ENCODE measurements around the gene GNAO1.

GNAO1 gene

DNA sequence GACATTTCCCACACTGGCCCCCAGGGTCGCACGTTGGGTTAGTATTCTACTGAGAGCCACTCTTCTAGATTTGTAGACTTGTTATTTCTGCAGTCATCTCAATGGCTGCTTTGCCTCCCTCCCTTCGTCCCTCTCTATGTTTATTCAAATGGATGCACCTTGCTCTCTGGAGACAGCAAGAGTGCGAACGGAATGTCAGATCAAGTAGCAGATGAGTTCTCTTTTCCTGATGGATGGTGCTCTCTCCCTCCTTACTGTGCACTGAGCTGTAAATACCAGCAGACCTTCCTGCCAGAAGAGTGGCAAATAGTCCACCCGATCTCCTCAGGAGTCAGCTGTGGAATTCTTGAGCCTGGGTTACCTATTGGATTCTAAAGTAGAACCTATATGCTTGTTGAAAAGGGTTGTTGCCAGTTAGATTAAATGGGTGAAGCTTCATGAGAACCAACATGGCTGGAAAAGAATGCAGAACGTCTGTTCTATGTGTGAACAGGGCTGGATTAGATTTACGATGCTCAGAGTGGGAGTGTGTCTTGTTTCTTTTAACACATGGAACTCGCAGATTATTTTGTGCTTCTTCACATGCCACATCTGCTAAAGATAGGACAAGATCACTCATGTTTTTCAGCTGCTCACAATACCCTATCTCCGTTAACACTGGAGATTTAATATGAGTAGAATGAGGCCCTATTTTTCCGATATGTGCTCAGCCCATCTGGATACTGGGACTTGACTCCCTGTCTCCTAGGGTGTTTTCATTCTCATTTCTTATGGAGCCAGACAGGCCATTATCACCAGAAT, 6.1 kb downstream of the GNAO1 start:
- no peak for DNase-seq
- intact Hi-C loops (cut with DNase I): loop anchor here (5.0 kb wide), 1 partner anchor 40 kb away; no protein-coding TSS in a partner anchor

- intact Hi-C loops (cut with DNase I): loop anchor here (5.0 kb wide), 1 partner anchor 39 kb away; no protein-coding TSS in a partner anchor
- DNase-seq: no peak
These were observed 6.9 kb downstream of the GNAO1 start for GRCh38 chr16:56198006-56198754.

DNA sequence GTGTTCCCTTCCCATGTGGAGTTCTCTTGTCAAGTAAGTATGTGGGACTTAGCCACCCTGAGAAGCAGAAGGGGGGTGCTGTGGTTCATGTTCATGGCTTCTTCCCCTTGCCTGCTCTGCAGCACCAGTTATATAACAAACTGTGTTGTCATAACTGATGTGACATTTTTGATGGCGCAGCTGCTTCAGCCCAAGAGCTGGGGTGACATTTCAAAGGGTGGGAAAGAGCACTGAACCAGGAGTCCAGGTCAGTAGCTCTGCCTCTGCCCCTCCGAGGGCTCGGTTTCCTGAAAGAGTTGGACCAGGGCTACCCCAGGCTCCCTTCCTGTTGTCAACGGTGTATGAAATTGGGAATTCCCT, 7.4 kb downstream of the GNAO1 start:
- intact Hi-C loops (cut with DNase I): loop anchor here (5.0 kb wide), 1 partner anchor 39 kb away; no protein-coding TSS in a partner anchor

GRCh38 chr16:56199164-56199563, 7.9 kb downstream of the GNAO1 start:
- no peak for DNase-seq
- intact Hi-C loops (cut with DNase I): loop anchor here (5.0 kb wide), 1 partner anchor 38 kb away; no protein-coding TSS in a partner anchor

More for the DNA sequence above, 7.4 kb downstream of the GNAO1 start:
- DNase-seq: peak in 1 of 10 donors; percentile 44

DNA sequence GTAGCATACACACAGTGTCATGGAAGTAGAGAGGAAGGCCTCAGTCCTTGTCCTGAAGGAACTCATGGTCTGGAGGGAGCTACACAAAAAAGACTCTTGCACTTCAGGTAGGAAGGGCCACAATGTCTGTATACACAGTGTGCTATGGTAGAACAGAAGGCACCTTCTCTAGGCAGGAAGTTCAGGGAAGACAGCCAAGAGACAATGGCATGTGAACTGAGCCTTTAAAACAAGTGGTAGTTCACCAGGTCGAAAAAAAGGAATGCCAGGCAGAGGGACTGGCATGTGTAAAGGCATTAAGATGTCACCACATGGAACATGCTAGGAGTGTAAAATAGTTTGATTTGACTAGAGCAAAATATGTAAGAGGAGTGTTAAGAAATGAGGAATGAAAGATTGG, 9.7 kb downstream of the GNAO1 start:
- DNase-seq: no peak
- intact Hi-C loops (cut with DNase I): no loop called here

DNA sequence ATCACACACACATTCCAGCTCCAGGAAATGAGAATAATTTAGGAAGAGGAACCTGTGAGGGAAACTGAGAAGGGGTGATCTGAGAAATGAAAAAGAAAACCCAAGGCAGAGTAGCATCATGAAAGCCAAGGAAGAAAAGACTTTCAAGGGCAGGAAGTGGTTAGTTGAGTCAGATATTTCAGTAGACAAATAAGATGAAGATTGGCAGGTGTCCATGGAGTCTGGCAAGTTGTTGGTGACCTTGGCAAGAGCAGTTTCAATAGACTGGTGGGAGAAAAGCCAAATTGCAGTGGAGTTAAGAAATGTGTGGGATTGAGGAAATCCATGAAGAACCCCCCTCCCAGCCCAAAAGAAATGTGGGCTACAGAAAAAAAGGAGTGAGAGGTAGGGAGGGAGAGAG, 10.7 kb downstream of the GNAO1 start:
- DNase-seq: no peak
- intact Hi-C loops (cut with DNase I): no loop called here

- DNase-seq: peak in 2 of 10 donors; percentile 35 to 87
- intact Hi-C loops (cut with DNase I): no loop called here
These were observed 11.8 kb downstream of the GNAO1 start for GRCh38 chr16:56203052-56203451.

DNA sequence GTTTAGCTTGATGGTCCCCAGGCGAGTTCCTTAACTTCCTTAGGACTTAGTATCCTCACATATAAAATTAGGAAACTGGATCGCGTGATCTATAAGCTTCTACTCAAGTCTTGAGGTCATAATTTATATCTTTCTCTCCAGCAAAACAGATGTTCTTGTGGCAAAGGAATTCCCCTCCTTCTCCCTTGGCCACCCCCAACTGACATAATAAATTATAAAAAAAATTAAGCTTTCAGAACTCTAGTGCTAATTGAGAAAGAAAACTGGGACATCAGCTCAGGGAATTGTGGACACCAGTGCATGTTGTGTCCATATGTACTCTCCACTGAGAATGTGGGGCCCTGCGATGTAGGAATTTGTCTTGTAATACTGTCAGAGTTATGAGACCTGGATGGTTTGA, 13.5 kb downstream of the GNAO1 start:
- DNase-seq: no peak
- intact Hi-C loops (cut with DNase I): no loop called here

DNA sequence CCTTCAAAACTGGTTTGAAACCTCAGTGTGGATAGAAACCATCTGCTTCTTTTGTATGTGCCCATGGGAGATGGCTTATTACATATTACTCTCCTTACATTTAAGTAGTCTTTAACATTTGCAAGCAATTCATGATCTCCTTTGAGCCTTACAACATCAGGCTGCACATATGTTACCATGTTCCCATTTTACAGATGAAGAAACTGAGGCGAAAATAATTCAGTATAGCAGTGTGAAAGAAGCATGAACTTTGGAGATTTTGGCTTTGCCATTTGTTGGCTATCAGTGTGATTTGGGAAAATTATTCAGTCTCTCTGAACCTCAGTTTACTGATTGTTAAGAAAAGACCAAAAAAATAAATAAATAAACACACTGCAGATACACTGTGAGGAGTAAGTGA, 15.7 kb downstream of the GNAO1 start:
- intact Hi-C loops (cut with DNase I): no loop called here
- DNase-seq: no peak

GRCh38 chr16:56207421-56207820, 16.1 kb downstream of the GNAO1 start:
- intact Hi-C loops (cut with DNase I): no loop called here

GRCh38 chr16:56211435-56211981, 20.2 kb downstream of the GNAO1 start:
- intact Hi-C loops (cut with DNase I): no loop called here
- no peak for DNase-seq

More at GRCh38 chr16:56207421-56207820, 16.1 kb downstream of the GNAO1 start:
- DNase-seq: no peak

DNA sequence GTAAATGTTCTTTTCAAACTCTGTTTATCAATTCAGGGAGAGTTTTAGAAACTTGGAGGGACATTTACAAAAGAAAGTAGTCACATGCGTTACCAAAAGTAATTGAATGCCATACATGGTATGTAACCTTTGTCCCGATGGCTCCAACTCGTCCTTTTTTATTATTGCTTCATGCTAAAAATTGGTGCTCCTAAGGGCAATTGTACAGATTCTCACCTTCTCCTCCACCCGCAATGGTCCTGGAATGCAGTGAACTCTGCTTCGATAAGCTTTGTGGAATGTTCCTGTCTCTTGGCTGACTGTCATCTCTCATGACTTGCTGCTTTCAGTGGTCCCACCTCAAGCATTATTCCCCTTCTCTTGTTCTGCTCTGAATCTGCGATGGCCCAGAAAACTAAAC, 20.9 kb downstream of the GNAO1 start:
- intact Hi-C loops (cut with DNase I): no loop called here
- DNase-seq: no peak

GRCh38 chr16:56221995-56222394, 30.7 kb downstream of the GNAO1 start:
- no peak for DNase-seq
- intact Hi-C loops (cut with DNase I): no loop called here

GRCh38 chr16:56222474-56222997, 31.2 kb downstream of the GNAO1 start:
- intact Hi-C loops (cut with DNase I): no loop called here
- no peak for DNase-seq

DNA sequence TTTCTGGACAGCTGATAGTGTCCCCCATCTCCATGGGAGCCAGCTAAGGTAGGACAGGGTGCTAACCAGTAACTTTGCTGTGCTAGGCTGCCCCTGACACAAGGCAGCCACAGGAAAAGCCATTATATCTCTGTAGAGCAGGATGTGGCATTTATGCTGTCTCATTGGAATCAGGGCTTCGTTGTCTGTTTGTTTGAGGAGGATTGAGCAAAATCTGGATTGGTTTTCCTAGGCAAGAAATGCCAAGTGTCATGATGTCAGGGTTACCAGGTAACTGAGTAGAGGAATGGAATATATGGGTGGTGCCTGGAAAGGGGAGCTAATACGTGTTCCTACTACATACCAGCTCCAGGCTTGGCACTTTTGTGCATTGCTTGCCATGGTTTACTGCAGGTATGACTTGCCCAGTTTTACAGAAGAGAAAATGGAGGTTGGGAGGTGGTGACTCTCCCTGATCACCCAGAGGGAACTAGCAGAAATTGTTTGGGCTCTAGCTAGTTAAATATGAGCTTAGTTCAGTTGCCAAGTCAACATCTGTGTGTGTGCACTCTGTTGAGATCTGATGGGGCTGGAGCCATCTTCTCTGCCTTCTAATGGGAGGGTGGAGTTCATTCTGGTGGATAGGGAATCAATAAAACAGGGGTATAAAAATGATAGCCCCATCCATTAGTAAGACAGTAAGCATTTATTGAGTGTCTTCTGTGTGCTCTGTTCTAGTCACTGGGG, 33.9 kb downstream of the GNAO1 start:
- DNase-seq: no peak

GRCh38 chr16:56226187-56226586, 34.9 kb downstream of the GNAO1 start:
- intact Hi-C loops (cut with DNase I): no loop called here
- DNase-seq: no peak

More for the DNA sequence above, 33.9 kb downstream of the GNAO1 start:
- intact Hi-C loops (cut with DNase I): no loop called here

DNA sequence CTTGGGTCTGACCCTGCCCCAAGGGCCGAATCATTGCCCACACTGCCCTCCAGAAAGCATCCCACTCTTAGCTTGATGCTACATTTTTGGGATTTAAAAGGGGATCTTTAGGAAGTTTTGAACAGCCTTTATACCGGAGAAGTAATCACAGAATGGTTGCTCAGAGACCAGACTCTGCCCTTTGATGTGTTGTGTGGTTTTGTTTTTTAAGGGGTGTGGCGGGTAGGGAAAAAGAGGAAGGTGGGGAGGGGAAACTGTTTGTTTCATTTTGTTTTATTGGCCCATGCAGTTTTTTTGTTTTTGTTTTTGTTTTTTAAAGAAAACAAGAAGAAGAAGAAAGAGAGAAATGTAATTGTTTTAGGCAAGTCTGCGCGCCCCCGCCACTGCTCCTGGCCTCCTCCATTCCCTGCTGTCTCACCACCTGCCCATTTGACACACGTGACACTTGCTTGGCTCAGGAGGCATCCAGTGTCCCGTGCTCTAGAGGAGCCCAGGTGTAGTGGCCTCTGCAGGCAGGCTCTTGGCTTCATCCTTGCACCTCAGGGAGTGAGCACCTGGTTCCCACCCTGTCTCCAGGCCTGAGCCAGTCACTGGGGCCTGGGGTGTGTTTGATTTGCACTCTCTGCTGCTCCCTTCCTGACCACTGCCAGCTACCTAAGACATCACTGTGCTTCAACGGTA, 35.7 kb downstream of the GNAO1 start:
- intact Hi-C loops (cut with DNase I): no loop called here
- DNase-seq: no peak

- DNase-seq: no peak
- intact Hi-C loops (cut with DNase I): no loop called here
These were observed 36.6 kb downstream of the GNAO1 start for GRCh38 chr16:56227936-56228335.

GRCh38 chr16:56228476-56228875, 37.2 kb downstream of the GNAO1 start:
- intact Hi-C loops (cut with DNase I): no loop called here
- no peak for DNase-seq

Measured in posterior cingulate gyrus (tissue), 11 donors.